Liver (tissue), 9 donors: ENCODE data around the gene SARDH. TPM values are rescaled to one million over a fixed set of nuclear protein-coding genes. Genes with fewer than 3 reads are reported as not detected.

Experiments used
- DNase-seq: peaks from one replicate; pipeline ENCODE4 v3.0.0-alpha.2; 2017; ENCODE audit warnings: low spot score
- H3K27ac ChIP-seq, 2 donors: one replicate each; pipeline ENCODE4 v1.7.0; 2013; ENCODE audit warnings: inconsistent platforms in 2 of 2, low read length in 2 of 2, control low read depth in 1 of 2, low read depth in 1 of 2, mild to moderate bottlenecking in 1 of 2
- H3K27me3 ChIP-seq, 4 donors: one replicate each; pipeline versions ENCODE4 v1.6.1 to v1.7.0; 2013; ENCODE audit warnings: low read length in 3 of 4, inconsistent platforms in 1 of 4, mild to moderate bottlenecking in 1 of 4, moderate library complexity in 1 of 4; ENCODE audit not compliant: control insufficient read depth in 4 of 4, insufficient read depth in 4 of 4
- H3K36me3 ChIP-seq, 4 donors: one replicate each; pipeline versions ENCODE4 v1.6.1 to v1.7.0; 2013; ENCODE audit warnings: low read length in 3 of 4, mild to moderate bottlenecking in 3 of 4, low read depth in 1 of 4, moderate library complexity in 1 of 4; ENCODE audit not compliant: control insufficient read depth in 4 of 4, insufficient read depth in 3 of 4
- H3K4me1 ChIP-seq, 4 donors: one replicate each; pipeline versions ENCODE4 v1.6.1 to v1.7.0; 2013; ENCODE audit warnings: low read length in 3 of 4, mild to moderate bottlenecking in 3 of 4, moderate library complexity in 1 of 4; ENCODE audit not compliant: control insufficient read depth in 4 of 4, insufficient read depth in 4 of 4
- H3K4me3 ChIP-seq, 3 donors: one replicate each; pipeline versions ENCODE4 v1.6.1 to v1.7.0; 2013; ENCODE audit warnings: low read length in 3 of 3, control low read depth in 1 of 3, low read depth in 1 of 3, mild to moderate bottlenecking in 1 of 3
- H3K9ac ChIP-seq, 2 donors: one replicate each; pipeline ENCODE4 v1.7.0; 2013; ENCODE audit warnings: low read length in 2 of 2, mild to moderate bottlenecking in 2 of 2, moderate library complexity in 2 of 2, control low read depth in 1 of 2, low read depth in 1 of 2
- H3K9me3 ChIP-seq, 4 donors: one replicate each; pipeline versions ENCODE4 v1.6.1 to v1.7.0; 2013; ENCODE audit warnings: low read length in 3 of 4; ENCODE audit not compliant: control insufficient read depth in 4 of 4
- ATF3 ChIP-seq: IDR thresholded peaks from 2 replicates; pipeline ENCODE4 v1.6.1; 2016; ENCODE audit warnings: antibody characterized with exemption
- CTCF ChIP-seq: fragments of 150-350 bp; IDR thresholded peaks from 2 replicates; pipeline ENCODE4 v1.5.1; 2017; ENCODE audit warnings: improper control_type of control experiment, low read depth, low read length; ENCODE audit not compliant: missing input control
- EGR1 ChIP-seq, 2 donors: IDR thresholded peaks; 2 replicates each; pipeline ENCODE4 v1.6.1; 2016 to 2018; ENCODE audit warnings: antibody characterized with exemption in 2 of 2, low read depth in 2 of 2
- FOXA1 ChIP-seq: IDR thresholded peaks from 2 replicates; pipeline ENCODE4 v1.6.1; 2016; ENCODE audit warnings: antibody characterized with exemption
- FOXA2 ChIP-seq: IDR thresholded peaks from 2 replicates; pipeline ENCODE4 v1.6.1; 2016; ENCODE audit warnings: antibody characterized with exemption
- GABPA ChIP-seq, 2 donors: IDR thresholded peaks in 1 of 2; conservative IDR thresholded peaks in 1 of 2; 2 replicates each; pipeline ENCODE4 v1.6.1; 2016; ENCODE audit warnings: antibody characterized with exemption in 2 of 2, mild to moderate bottlenecking in 1 of 2, moderate library complexity in 1 of 2
- HNF4A ChIP-seq, 2 donors: conservative IDR thresholded peaks; 2 replicates each; pipeline ENCODE4 v1.6.1; 2016; ENCODE audit warnings: antibody characterized with exemption in 2 of 2, mild to moderate bottlenecking in 2 of 2
- HNF4G ChIP-seq: IDR thresholded peaks from 2 replicates; pipeline ENCODE4 v1.6.1; 2016; ENCODE audit warnings: antibody characterized with exemption
- JUND ChIP-seq, 2 donors: IDR thresholded peaks; 2 replicates each; pipeline ENCODE4 v1.6.1; 2016; ENCODE audit warnings: antibody characterized with exemption in 2 of 2
- MAX ChIP-seq: IDR thresholded peaks from 2 replicates; pipeline ENCODE4 v1.6.1; 2016; ENCODE audit warnings: antibody characterized with exemption
- NR2F2 ChIP-seq: IDR thresholded peaks from 2 replicates; pipeline ENCODE4 v1.6.1; 2016; ENCODE audit warnings: antibody characterized with exemption
- RAD21 ChIP-seq, 2 donors: IDR thresholded peaks; 2 replicates each; pipeline ENCODE4 v1.6.1; 2016; ENCODE audit warnings: antibody characterized with exemption in 2 of 2, mild to moderate bottlenecking in 2 of 2
- REST ChIP-seq: IDR thresholded peaks from 2 replicates; pipeline ENCODE4 v1.6.1; 2016; ENCODE audit warnings: antibody characterized with exemption, mild to moderate bottlenecking
- RXRA ChIP-seq, 2 donors: IDR thresholded peaks; 2 replicates each; pipeline ENCODE4 v1.6.1; 2017 to 2018; ENCODE audit warnings: antibody characterized with exemption in 2 of 2, mild to moderate bottlenecking in 1 of 2
- SP1 ChIP-seq: IDR thresholded peaks from 2 replicates; pipeline ENCODE4 v1.6.1; 2018; ENCODE audit warnings: antibody characterized with exemption, mild to moderate bottlenecking
- TAF1 ChIP-seq: conservative IDR thresholded peaks from 2 replicates; pipeline ENCODE4 v1.6.1; 2016; ENCODE audit warnings: antibody characterized with exemption, mild to moderate bottlenecking
- YY1 ChIP-seq: IDR thresholded peaks from 2 replicates; pipeline ENCODE4 v1.6.1; 2016; ENCODE audit warnings: antibody characterized with exemption, mild to moderate bottlenecking
- ZBTB33 ChIP-seq: IDR thresholded peaks from 2 replicates; pipeline ENCODE4 v1.6.1; 2016; ENCODE audit warnings: antibody characterized with exemption
- WGBS: extraction: QIAGEN DNeasy Blood & Tissue Kit; methylation state at CpG from one replicate; pipeline ENCODE4 v1.1.7; 2013; 5-methylcytosine and 5-hydroxymethylcytosine counted together
- polyA plus RNA-seq, 2 donors: library from polyadenylated mRNA; stranded (reverse) in 1 of 2; unstranded in 1 of 2; fragments of 200-250 nt in 1 of 2; fragments of >200 nt in 1 of 2; fragmentation: Nextera tagmentation in 1 of 2; extraction: Ambion mirVana in 1 of 2; gene quantifications; one replicate each; pipeline versions ENCODE4 v1.2.1 to v1.2.3, GENCODE V29; 2013 to 2015
- total RNA-seq, 2 donors: library from RNA; depleted of rRNA; stranded (reverse); fragments of >200 nt; gene quantifications; one replicate each; pipeline ENCODE4 v1.2.3, GENCODE V29; 2014
- donor health status: healthy.
- donor health status: healthy.
- donor health status: healthy.
- donor health status: healthy.
- donor health status: healthy.

SARDH gene
- total and polyA plus RNA-seq, 4 donors, result 53.7 to 291 (median 63.4) TPM

- no peak overlapping the region for H3K9ac ChIP-seq
- H3K36me3 ChIP-seq, result peaks cover 10 to 52% (median 20%) of the 10 kb centered on the region in 4 donors
- no peak for DNase-seq
- H3K9me3 ChIP-seq, result no peaks in the 10 kb centered on the region
- TF ChIP-seq TAF1 (no peak), GABPA (IDR thresholded peaks at IDR 0.05 in 1 of 2, conservative IDR thresholded peaks at IDR 0.05 in 1 of 2) (no peak), REST (no peak), CTCF (no peak), RAD21 (IDR thresholded peaks at IDR 0.05) (no peak), MAX (no peak), SP1 (no peak), FOXA1 (no peak), YY1 (no peak), JUND (IDR thresholded peaks at IDR 0.05) (no peak), FOXA2 (no peak), HNF4A (conservative IDR thresholded peaks at IDR 0.05) (no peak), ATF3 (no peak), NR2F2 (no peak), EGR1 (IDR thresholded peaks at IDR 0.05; ENCODE audit: low read depth in 2 of 2) (no peak), RXRA (IDR thresholded peaks at IDR 0.05) (no peak), HNF4G (no peak), ZBTB33 (no peak)
- H3K4me1 ChIP-seq, result peaks cover 0 to 27% (median 19%) of the 10 kb centered on the region in 4 donors
- H3K27me3 ChIP-seq, result no peaks in the 10 kb centered on the region
- 92% methylated on average over 9 of the region's 9 CpGs for WGBS
- H3K4me3 ChIP-seq, result no peak overlapping the region
- H3K27ac ChIP-seq, result no peak overlapping the region
Measured at GRCh38 chr9:133773889-133774655, 35.9 kb upstream of the SARDH start.
